ENCODE results near the gene PPFIA4.

The PPFIA4 gene

DNA sequence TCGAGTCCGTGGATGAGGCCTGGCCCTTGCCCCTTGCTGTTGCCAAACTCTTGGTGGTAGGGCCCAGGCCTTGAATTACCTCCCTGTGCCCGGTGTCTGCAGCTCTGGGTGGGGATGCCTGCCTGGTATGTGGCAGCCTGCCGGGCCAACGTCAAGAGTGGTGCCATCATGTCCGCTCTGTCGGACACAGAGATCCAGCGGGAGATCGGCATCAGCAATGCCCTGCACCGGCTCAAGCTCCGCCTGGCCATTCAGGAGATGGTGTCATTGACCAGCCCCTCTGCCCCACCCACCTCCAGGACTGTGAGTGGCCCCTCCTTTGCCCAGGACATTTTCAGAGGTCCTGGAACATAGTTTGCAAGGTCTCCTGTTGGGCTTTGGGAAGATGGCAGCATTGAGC, 33.8 kb downstream of the PPFIA4 start:
- no peak for DNase-seq

DNA sequence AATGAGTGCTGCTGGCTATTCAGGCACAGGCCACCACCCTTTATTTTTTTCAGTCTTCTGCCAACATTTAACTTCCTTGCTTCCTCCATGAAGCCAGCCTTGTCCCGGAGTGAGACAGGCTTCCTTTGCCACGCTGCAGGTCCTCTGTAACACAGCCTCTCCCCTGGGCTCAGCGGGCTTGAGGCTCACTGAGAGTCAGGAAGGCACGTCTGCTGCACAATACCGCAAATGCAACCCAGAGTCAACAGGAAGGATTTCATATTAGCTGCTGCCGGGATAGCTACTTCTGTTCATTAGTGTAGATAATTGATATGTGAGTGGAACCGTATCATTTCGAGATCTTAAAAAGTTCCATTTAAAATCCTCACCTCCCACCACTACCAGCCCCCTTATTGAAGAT, 37.0 kb downstream of the PPFIA4 start:
- no peak for DNase-seq

DNA sequence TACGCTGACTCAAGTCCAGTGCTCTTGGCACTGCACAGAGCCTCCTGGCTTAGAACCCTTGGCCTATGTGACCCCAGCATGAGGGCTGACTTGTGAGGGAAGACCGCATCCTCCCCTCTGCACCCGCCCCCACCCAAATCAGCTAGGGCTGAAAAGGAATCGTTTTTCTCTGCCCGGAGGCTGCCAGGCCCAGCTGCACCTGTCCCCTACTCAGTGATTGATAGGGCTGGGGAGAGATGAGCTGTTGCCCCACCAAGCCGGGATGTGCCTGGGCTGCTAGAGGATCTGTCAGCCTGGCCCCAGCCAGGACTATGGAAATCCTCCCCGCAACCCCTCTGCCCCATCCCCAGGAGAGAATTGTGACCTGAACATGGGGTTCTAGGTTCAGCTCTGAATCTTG, 38.9 kb downstream of the PPFIA4 start:
- no peak for DNase-seq

DNA sequence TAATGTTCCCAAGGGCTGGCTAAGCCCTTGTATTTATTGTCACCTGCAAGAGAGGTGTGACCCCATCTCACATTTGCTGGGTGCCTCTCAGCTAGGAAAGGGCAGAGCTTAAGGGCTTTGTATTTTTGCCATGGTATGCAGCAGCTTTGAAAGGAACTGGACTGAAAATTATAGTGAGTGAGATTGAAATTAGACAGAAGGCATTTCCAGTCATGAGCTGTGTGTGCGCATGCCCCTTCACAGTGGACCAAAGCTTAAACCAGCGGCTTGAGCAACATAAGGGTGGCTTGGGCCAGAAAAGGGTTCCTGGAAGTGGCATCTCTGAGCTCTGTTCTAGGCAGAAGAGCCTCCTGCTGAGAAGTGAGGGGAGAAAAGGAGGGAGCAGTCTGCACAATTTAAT, 39.7 kb downstream of the PPFIA4 start:
- no peak for DNase-seq

DNA sequence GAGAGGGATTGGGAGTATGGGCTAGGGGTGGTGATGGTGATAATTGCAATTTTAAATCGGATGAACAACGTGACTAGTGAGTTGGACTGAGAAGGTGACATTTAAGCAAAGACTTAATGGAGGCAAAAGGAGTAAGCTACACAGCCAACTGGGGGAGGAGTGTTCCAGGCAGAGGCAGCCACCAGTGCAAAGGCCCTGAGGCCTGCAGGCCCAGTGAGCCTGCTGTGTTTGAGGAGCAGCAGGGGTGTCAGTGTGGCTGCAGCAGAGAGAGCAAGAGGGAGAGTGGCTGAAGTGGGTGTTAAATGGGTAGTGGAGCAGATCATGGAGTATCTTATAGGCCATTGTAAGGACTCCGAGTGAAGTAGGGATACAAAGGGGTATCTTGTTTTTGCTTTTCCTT, 40.7 kb downstream of the PPFIA4 start:
- DNase-seq, result no peak

DNA sequence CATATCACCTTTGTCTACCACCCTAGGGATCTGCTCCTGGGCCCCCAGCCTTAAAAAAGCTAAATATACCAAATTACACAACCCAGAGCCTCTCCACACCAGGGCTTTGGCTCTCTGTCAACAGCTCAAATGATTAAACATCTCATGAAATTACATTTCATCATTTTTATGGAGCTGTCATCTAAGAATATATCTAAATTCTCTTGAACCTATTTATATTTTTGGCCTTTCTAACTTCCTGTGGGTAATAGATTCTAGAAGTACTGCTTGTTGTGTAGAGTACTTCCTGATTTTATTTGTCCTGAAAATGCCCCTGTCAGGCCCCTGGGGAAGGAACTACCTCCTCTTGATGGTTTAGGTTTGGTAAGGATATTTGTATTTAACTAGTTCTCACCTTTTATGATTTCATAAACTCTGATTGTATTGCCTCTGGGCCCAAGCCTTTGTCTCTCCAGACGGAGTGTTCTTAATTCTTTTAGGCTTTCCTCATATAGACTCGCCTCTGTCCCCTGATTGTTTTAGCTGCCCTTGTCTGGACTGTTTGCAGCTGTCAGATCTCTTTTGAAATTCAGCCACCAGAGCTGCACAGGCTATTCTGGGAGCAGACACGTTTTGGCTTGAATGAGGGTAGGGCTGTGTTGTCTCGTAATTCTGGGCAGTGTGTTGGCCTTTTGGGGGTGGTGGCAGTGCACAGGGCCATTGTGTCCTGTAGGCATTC, 42.9 kb downstream of the PPFIA4 start:
- no peak for DNase-seq

DNA sequence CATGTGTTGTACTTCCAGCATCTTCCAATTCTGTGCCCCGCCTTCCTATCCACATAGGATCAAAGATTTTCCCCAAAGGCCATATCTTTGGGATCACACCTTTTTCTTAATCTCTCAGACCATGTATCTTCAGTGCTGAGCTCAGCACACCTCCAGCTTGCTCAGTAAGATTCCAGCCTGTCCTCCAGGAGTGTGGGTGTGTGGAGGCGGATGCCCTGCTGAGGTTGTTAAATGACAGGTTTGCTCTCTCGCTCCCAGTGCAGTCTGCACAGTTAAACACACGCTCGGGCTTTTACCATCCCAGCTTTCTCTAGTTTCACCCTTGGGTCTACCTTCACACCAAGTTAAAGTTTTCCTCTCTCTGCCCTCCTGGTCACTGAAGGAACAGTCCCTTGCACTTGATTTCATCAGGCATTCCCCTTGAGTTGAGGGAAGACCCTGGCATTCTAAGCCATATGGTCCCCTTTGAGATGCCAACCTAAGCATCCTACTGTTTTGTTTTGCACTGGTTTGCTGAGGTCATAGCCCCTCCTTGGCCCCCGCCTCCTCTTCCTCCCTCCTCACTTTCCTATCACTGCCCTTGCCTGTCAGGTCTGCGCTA, 45.8 kb downstream of the PPFIA4 start:
- DNase-seq, result no peak

DNA sequence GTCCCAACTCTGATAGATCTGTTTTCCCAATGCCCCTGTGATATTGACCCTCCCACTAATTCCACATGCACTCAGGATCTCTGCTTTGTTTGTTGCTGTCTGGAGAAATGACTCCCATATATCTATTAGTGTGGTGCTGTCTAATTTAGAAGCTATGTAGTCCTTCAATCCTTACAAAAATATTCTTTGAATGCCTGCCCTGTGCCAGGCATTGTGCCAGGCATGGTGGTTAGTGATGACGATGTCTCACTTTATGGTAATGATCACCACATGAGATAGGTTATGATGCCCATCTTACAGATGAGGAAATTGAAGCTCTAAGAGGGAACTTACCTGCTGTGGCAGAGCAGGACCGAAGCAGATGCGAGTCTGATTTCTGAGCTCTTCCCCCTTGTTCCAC, 46.6 kb downstream of the PPFIA4 start:
- no peak for DNase-seq

DNA sequence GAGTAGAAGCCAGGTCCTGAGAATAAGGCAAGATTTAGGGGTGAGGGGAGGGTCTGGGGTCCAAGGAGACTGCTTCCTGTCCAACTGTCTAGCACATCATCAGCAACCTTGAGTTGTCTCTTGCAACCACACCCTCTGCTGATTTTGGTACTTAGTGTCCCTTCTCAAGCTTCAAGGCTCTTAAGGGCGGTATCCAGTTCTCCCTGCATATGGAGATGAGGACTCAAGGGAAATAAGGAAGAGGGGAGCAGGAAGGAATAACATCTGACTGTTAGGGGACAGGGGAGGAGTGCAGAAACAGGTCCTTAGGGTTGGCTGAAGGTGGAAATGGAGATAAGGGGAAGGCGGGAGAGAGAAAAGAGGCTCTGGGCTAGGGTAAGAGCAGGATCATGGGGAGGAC, 47.2 kb downstream of the PPFIA4 start:
- no peak for DNase-seq

DNA sequence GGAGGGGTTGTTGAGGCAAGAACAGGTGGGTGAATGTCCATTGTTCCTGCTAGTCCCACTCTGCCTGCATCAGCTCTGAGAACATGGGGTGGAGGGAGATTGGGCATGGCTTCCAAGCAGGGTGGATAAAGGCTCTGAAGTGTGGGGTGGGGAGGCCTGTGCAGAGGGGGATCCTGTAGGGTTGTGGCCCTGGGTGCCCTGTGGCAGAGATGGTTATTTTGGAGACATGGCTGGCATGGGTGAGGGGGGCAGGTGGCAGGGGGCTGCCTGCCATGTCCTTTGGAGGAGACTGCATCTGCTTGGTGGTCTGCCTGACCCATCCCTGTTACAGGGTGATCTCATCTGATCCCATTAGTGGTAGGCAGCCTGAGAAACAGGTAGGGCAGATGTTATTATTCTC, 48.3 kb downstream of the PPFIA4 start:
- DNase-seq, result no peak

DNA sequence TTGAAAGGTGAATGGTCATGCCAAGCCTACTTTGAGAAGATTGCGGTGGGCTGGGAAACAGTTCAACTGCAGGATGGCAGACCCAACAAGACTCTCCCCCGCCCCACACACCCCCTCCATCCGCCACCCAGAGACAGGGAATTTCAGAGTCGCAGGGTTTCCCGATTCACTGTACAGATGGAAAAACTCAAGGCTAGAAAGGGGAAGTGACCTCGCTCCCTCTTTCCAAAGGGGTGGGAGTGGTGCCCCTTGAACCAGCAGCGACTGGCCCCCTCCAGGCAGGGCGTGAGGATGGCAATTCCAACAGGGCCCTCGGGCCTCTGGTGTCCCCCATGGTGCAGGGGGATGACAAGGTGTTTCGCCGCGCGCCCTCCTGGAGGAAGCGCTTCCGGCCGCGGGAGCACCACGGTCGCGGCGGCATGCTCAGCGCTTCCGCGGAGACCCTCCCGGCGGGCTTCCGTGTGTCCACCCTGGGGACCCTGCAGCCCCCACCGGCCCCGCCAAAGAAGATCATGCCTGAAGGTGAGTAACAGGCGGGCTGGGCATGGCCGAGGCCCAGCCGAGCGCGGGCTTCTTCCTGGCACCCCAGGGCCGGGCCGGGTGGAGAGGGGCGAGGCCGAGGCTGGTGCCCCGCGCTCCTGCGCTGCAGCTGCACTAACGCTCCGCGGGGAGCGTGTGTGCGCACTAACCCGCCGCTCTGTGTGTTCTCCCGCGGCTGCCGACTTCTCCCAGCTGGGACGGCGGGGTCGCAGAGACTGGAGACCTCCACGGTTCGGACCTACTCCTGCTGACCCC, 49.1 kb downstream of the PPFIA4 start:
- DNase-seq, result no peak

DNA sequence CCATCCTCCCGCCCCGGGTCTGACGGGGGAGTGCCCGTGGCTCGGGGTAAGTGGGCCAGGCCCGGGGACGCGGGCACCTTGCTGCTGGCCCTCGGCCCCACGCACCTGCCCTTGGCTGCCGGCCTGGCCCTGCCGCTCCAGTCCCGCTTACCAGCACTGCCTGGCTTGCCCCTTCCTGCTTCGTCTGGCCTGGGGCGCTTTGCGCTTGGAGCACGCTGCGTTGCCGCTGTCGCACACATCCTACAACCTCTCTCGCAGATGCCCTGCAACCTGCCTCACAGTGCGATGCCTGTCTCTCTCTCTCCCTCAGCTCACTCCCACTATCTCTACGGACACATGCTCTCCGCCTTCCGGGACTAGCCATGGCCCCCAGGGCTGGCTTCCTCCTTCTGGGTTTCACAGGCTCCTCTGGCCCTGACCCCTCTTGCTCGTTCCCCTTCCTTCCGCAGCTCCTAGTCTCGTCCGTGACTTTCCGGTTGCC, 49.8 kb downstream of the PPFIA4 start:
- no peak for DNase-seq

DNA sequence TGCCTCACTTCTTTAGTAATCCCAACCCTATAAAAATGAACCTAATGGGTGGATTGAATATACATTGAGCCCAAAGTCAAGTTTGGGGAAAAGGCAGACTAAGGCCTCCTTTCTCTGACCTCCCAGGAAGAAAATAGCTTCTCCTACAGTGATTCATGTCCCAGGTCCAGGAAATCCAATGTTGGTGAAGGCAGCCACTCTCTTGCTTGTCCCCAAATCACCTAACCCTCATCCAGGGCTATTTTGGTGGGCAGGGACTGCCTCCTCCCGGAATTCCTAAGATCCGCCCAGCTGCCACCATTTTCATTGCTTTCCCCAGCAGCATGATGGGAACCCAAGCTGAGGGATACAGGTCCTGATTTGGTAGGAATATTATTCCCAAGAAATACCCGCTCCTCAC, 51.1 kb downstream of the PPFIA4 start:
- no peak for DNase-seq

DNA sequence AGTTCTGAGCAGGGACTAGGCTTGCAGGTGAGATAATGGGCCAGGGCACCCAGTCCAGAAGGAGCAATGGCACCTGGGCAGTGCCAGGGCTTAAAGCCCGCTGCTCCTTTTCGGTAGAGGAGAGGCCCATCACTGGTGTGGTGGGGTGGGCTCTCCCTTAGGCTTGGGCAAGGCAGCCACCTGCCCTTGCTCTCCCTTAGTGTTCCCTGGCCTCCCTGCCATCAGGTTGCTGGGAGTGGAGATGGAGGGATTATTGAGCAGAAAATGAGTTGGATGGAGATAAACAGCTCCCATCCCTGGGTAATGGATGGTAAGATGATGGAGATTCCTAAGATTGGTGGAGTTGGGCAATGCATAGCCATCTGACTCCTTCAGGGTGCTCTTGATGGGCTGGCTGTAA, 51.7 kb downstream of the PPFIA4 start:
- no peak for DNase-seq

DNA sequence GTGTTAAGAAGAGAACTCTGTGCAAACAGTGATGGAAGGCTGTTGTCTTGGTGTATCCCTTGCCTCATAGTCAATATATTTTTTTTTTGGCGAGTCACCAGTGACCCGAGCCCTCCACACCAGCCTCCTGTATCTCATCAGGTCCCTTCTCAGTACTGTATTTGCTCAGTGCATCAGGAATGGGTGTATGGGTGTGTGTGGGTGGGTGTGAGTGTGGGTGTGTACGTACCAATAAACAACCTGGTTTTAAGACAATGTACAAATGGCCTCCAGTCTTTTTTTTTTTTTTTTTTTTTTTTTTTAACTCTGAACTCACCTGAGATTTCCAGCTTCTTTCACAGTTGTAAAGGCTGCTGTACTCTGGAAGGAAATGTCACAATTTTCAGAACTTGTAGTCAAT, 52.2 kb downstream of the PPFIA4 start:
- DNase-seq, result no peak

DNA sequence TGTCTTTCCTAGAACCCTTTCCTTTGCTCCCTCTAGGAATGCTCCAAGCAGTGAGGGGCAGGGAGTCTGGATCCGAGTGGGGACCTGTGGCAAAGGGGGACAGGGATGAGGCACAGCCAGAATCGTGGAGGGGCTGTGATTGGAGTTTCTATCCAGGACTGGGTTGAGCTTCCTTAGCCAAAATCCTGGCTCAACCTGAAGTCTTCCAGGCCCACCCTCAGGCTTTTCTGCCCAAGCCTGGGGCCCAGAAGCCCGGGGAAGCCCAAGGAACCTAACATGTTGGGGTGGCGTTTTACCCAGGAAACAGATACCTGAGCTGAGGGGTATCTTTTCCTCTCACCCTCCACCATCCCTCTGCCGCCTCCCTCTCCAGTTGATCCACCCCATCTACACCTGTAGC, 54.2 kb downstream of the PPFIA4 start:
- no peak for DNase-seq

DNA sequence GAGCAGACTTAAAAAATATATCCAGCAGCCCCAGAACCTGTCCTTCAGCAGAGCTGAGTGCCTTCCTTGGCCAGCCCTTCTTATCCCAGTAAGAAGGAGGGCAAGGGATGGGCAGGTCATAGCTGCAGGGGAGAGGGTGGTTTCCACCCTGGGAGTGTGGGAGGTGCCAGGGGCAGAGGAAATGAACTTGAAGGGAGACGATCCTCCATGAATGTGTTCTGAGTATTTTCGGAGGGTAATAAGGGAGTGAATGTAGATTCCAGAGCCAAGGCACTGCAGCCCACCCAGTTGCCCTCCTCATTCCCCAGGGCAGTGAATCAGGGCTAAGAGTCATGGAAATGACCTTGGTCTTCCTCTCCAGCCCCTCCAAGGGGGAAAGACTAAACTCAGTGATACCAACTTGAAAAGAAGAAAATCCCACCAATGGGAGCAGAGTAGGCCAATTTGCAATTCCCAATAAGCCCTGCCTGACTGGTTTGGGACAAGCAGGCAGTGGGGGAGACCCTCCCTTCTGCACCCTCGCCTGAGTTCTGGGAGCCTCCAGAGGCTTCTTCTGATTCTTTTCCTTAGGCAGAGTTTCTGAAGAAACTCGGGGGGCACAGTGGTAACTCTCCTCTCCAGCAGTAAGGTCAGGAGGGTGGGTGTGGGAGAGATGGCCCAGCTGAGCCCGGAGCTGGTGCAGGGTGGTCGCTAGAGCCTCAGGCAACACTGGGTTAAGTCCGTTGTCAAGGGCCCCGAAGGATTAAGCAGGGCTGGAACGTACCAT, 55.4 kb downstream of the PPFIA4 start:
- no peak for DNase-seq

DNA sequence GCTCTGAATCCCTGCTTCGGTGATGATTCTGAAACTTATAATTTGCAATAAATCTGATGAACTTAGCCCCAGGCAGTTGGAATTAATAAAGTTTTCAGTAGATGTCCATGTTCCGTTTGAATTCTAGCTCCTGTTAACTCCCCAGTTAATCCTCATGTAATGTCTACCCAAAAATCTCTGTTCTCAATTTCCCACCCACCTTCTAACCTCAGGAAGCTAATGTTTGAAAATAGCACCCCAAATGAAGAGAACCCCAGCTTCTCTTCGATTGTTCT, 55.9 kb downstream of the PPFIA4 start:
- DNase-seq, result no peak

DNA sequence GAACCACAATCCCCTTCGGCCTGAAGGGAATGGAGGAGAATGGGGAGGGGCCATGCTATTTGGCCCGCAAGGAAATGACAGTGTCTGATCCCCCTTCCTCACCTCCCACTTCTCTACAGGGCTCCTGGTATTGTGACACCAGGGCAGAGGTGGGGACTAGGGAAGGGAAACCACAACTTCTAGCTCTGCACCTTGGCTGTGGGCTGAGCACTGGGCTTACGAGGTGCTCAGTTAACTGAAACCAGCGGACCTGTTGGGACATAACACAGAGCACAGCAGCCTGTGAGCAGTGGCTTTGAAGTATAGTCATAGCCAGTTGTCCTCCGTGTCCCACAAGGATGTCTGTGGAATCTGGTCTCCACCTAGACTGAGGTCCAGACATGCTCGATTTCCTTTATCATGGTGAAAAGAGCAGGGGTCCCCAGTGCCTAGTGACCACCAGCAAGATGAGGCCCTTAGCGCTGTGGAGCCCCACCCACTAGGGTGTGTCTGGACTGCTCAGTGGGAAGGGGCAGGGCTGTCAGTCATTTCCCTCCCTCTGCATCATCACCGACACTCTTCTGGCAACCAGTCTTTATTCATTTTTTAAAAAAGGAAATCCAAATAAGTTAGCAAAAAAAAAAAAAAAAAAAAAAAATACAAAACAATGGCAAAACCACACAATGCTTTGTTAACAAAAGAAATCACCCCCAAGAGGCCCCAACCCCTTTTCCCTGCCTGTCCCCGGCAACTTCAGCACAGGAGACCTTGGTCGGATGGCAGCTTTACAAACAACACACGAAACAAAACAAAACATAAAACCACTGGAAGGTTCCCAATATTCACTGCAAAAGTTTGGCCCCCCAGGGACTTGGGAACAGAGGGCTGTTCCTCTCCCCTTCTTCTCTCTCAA, 56.5 kb downstream of the PPFIA4 start:
- no peak for DNase-seq

DNA sequence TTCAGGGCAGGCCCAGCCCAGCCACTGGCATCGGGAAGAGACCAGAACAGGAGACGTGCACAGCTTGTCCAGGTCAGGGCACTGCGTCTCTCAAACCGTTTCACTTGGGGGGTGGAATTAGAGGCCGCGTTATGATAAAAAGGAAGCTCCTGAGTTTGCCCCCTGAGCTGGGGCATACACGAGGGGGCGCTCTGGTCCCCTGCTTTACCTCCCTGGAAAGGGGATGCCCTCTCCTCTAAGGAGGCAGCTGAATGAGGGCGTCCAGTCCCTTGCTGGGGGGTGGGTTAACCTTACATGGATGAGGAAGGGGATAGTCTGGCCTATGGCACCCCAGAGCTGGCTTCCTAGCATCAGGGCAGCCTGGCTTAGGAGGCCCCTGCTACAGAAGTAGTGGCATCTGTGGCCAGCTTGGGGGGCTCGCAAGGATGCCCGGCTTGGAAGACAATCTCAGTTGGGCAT, 57.2 kb downstream of the PPFIA4 start:
- no peak for DNase-seq

DNA sequence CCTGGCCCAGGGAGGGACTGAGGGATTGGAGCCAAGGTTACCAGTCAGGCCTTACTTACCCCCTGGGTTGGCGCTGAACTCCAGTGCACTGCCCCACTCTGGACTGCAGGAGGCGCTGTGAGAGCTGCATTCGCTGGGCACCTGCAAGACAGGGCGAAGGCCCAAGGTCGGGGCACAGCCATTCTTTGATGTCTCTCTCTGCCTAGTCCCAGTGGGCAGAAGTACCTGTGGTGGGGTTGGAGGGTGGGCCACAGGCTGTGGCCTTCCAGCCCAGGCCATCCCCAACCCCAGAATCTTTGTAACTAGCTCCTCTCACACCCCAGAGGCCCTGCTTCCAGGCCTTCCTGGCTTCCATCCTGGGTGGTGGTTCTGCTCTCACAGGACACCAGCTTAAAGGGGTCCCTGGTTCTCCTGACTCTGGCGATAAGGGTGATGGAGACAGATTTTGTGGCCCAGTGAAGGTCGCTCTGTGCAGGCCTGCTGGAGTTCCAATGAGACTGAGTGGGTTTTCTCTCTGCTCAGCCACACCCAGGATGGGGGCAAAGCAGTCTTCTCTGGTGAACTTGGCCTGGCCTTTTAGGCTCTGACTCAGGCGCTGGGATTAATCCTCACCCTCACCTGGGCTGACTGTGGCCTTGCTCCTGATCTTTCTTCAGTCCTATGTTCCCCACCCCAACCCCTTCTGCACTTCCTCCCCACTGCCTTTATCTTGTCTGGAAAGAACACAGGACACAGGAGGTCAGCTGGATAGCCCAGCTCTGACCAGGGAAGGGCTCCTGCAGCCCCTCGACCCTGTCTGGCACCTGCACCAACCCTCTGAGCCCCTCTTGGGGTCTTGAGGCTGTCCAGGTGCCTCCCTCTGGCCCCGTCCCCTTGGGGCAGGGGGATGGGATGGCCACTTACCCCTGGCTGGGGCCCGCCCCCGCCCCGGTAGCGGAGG, 58.6 kb downstream of the PPFIA4 start:
- no peak for DNase-seq
